Keratinocyte (primary cell): Measurements from ENCODE around the gene MACIR. TPM values are rescaled to one million over a fixed set of nuclear protein-coding genes. Genes with fewer than 3 reads are reported as not detected.

Source experiments
- DNase-seq: peaks from one replicate; pipeline ENCODE4 v3.0.0-alpha.2; 2011; ENCODE audit warnings: low read depth, missing footprints, low spot score
- FAIRE-seq: peaks from 2 replicates; lab custom pipeline; 2011; peaks lifted over from hg19 to GRCh38; lab: Jason Lieb, UNC
- H2AFZ ChIP-seq: 2 replicates; pipeline ENCODE4 v1.6.0; 2012; ENCODE audit warnings: low read length, control low read depth, inconsistent platforms; ENCODE audit not compliant: control insufficient read depth
- H3K27ac ChIP-seq: 2 replicates; pipeline ENCODE4 v1.5.1; 2011; ENCODE audit warnings: low read length; ENCODE audit not compliant: control insufficient read depth, insufficient read depth
- H3K27me3 ChIP-seq: 3 replicates; pipeline ENCODE4 v1.6.0; 2011; ENCODE audit warnings: low read length; ENCODE audit not compliant: control insufficient read depth, insufficient read depth; ENCODE audit errors: extremely low read depth
- H3K36me3 ChIP-seq, 2 experiments: 2 replicates in 1 of 2; 3 replicates in 1 of 2; pipeline ENCODE4 v1.5.1; 2011; ENCODE audit warnings: low read length in 2 of 2, mild to moderate bottlenecking in 1 of 2; ENCODE audit not compliant: control insufficient read depth in 2 of 2, insufficient read depth in 2 of 2; ENCODE audit errors: extremely low read depth in 1 of 2
- H3K4me1 ChIP-seq: 3 replicates; pipeline ENCODE4 v1.5.1; 2011; ENCODE audit warnings: low read length; ENCODE audit not compliant: control insufficient read depth, insufficient read depth; ENCODE audit errors: extremely low read depth
- H3K4me2 ChIP-seq: 3 replicates; pipeline ENCODE4 v1.6.0; 2011; ENCODE audit warnings: low read depth, low read length; ENCODE audit not compliant: control insufficient read depth, insufficient read depth; ENCODE audit errors: extremely low read depth
- H3K4me3 ChIP-seq, 3 experiments: fragments of 200-600 bp in 1 of 3; sonication (generic) in 1 of 3; 2 replicates in 2 of 3; 3 replicates in 1 of 3; pipeline ENCODE4 v1.5.1; 2011 to 2016; ENCODE audit warnings: low read length in 3 of 3, mild to moderate bottlenecking in 3 of 3, control low read depth in 2 of 3, inconsistent platforms in 1 of 3, low read depth in 1 of 3, mixed read lengths in 1 of 3, mixed run types in 1 of 3, moderate library complexity in 1 of 3; ENCODE audit not compliant: control insufficient read depth in 2 of 3, insufficient read depth in 2 of 3; ENCODE audit errors: extremely low read depth in 1 of 3
- H3K79me2 ChIP-seq: 2 replicates; pipeline ENCODE4 v1.6.0; 2012; ENCODE audit warnings: low read length; ENCODE audit not compliant: control insufficient read depth, insufficient read depth
- H3K9ac ChIP-seq: 3 replicates; pipeline ENCODE4 v1.6.0; 2011; ENCODE audit warnings: low read length; ENCODE audit not compliant: control insufficient read depth, insufficient read depth; ENCODE audit errors: extremely low read depth
- H3K9me1 ChIP-seq: 3 replicates; pipeline ENCODE4 v1.6.0; 2011; ENCODE audit warnings: low read length; ENCODE audit not compliant: control insufficient read depth, insufficient read depth; ENCODE audit errors: extremely low read depth
- H3K9me3 ChIP-seq: 2 replicates; pipeline ENCODE4 v1.5.1; 2012; ENCODE audit warnings: low read depth, low read length; ENCODE audit not compliant: control insufficient read depth
- H4K20me1 ChIP-seq: 3 replicates; pipeline ENCODE4 v1.6.0; 2011; ENCODE audit warnings: low read length; ENCODE audit not compliant: control insufficient read depth, insufficient read depth; ENCODE audit errors: extremely low read depth
- CTCF ChIP-seq, 3 experiments: IDR thresholded peaks in 1 of 3; conservative IDR thresholded peaks in 1 of 3; optimal IDR thresholded peaks in 1 of 3; 2 replicates in 2 of 3; 3 replicates in 1 of 3; pipeline versions ENCODE3 to v1.5.1; 2011; ENCODE audit warnings: low read length in 3 of 3, mild to moderate bottlenecking in 3 of 3, moderate library complexity in 2 of 3, control low read depth in 1 of 3, inconsistent platforms in 1 of 3; ENCODE audit not compliant: insufficient read depth in 2 of 3; ENCODE audit errors: extremely low read depth in 1 of 3
- EZH2 ChIP-seq: IDR thresholded peaks from one replicate; pipeline ENCODE4 v1.6.1; 2012; ENCODE audit warnings: inconsistent platforms, mild to moderate bottlenecking, low read length, moderate library complexity
- dilution Hi-C: fragments of 300-500 bp; cut with MboI; formaldehyde crosslinking; loops from one replicate; pipeline ENCODE4 v1.7.0; 2020; ENCODE audit warnings: low sequenced_read_pairs; ENCODE audit not compliant: extremely low pct_ligation_motif_present
- polyA plus RNA-seq, 5 experiments: library from polyadenylated mRNA; depleted of rRNA in 3 of 5; stranded (reverse) in 3 of 5; stranded (forward) in 1 of 5; unstranded in 1 of 5; fragments of >200 nt; gene quantifications; 1 replicate in 1 of 5; 2 replicates in 3 of 5; 3 replicates in 1 of 5; pipeline versions ENCODE4 v1.2.1 to v1.2.3, GENCODE V29; 2011 to 2012; ENCODE audit warnings: missing spikeins in 2 of 5, low read depth in 1 of 5, low replicate concordance in 1 of 5

The MACIR gene
- polyA plus RNA-seq, 1 donor (not counting 4 experiments of a cell fraction or from before 2014, with no cell fraction given): 9.5 TPM

GRCh38 chr5:103237778-103238177, 20.8 kb upstream of the MACIR start:
- Histone ChIP-seq H3K4me2 (no peak overlapping the region), H4K20me1 (no peaks in the 10 kb centered on the region), H3K9me3 (no peaks in the 10 kb centered on the region), H2AFZ (no peak overlapping the region), H3K9me1 (no peaks in the 10 kb centered on the region), H3K27ac (no peak overlapping the region), H3K9ac (no peak overlapping the region), H3K27me3 (no peaks in the 10 kb centered on the region), H3K4me1 (no peaks in the 10 kb centered on the region), H3K79me2 (no peaks in the 10 kb centered on the region), H3K4me3 (no peak overlapping the region), H3K36me3 (no peaks in the 10 kb centered on the region)
- FAIRE-seq: no peak
- dilution Hi-C loops: no loop called here
- no peak for DNase-seq
- no peak for TF ChIP-seq CTCF (optimal IDR thresholded peaks at IDR 0.05 in 1 of 3, IDR thresholded peaks at IDR 0.05 in 1 of 3, conservative IDR thresholded peaks at IDR 0.05 in 1 of 3; ENCODE audit: extremely low read depth in 1 of 3, insufficient read depth in 2 of 3, low read length in 3 of 3)

- dilution Hi-C loops: no loop called here
- H3K9ac ChIP-seq: no peak overlapping the region
- no peaks in the 10 kb centered on the region for H3K27me3 ChIP-seq
- FAIRE-seq: no peak
- H3K9me3 ChIP-seq: no peaks in the 10 kb centered on the region
- H4K20me1 ChIP-seq: no peaks in the 10 kb centered on the region
- no peak for DNase-seq
- H3K36me3 ChIP-seq: no peaks in the 10 kb centered on the region
- TF ChIP-seq CTCF (optimal IDR thresholded peaks at IDR 0.05 in 1 of 3, IDR thresholded peaks at IDR 0.05 in 1 of 3, conservative IDR thresholded peaks at IDR 0.05 in 1 of 3; ENCODE audit: extremely low read depth in 1 of 3, insufficient read depth in 2 of 3, low read length in 3 of 3) (no peak), EZH2 (no peak)
- no peak overlapping the region for H3K4me3 ChIP-seq
- H3K4me1 ChIP-seq: no peaks in the 10 kb centered on the region
- no peaks in the 10 kb centered on the region for H3K79me2 ChIP-seq
- H3K4me2 ChIP-seq: no peak overlapping the region
- no peak overlapping the region for H3K27ac ChIP-seq
- H3K9me1 ChIP-seq: no peaks in the 10 kb centered on the region
- no peak overlapping the region for H2AFZ ChIP-seq
These were observed 14.9 kb upstream of the MACIR start for GRCh38 chr5:103243665-103244064.
